GM18907 (cell line): ENCODE measurements around the gene TPI1.
"Not testable (repeated sequence)": the region's sequence is repeated elsewhere in the genome, so short reads cannot be mapped to it uniquely, and the experiment has no call there.

Source experiments
- ATAC-seq: cut with Tn5 transposase; IDR thresholded peaks from one replicate; pipeline ENCODE4 v1.9.1; 2021; ENCODE audit warnings: mild to moderate bottlenecking, moderate library complexity; ENCODE audit not compliant: unreplicated experiment

The TPI1 gene

DNA sequence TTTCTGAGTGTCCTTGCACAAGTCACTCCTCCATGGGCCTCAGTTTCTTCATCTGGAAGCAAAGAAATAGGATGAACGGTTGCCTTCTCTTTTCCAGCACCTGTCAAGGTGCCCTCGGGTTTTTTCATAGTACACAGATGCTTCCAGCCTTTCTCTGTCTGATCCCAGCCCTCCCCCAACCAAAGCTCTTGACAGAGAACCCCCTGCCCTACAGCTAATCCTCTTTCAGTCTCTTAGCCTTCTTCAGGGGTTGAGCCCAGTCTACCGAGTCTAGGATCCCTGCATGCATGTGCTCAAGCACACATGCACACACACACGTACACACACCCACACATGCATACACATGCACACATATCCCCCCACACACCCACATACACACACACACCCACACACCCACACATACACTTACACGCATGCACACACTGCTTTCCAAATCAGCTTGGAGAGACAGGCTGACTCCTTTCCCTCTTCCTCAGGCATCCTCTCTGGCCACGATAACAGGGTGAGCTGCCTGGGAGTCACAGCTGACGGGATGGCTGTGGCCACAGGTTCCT, 20.9 kb upstream of the TPI1 start:
- ATAC-seq: no peak

DNA sequence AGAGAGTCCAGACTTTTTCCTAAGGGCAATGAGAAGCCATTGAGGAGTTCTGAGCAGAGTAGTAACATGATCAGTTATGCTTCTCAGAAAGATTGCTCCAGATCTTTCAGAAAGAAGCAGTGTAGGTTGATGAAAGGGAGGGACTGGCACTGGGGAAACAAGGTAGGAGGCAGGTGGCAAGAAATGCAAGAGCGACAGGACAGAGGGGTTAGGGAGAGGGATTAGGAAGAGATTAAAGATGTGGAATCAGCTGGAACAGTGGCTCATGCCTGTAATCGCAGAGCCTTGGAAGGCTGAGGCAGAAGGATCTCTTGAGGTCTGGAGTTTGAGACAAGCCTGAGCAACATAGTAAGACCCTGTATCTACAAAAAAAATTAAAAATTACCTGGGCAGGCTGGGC, 19.7 kb upstream of the TPI1 start:
- no peak for ATAC-seq

- no peak for ATAC-seq
Observed at GRCh38 chr12:6849427-6849826, 17.9 kb upstream of the TPI1 start.

GRCh38 chr12:6849976-6850560, 17.3 kb upstream of the TPI1 start:
- no peak for ATAC-seq

DNA sequence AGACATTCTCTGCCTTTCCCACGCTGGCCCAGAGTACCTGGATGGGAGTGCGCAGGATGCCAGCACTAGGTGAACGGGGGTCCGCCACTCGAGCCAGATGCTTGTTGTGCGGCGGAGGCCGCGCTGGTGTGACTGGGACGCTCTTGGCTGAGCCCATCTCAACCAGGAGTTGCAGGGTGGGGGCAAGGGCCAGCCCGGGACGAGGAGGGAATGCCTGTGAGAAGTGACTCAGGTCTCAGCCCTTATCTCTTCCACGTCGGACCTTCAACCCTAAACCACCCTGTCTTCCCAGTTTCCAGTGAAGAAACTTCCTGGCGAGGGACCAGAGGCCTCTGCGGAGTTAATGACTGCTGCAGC, 16.6 kb upstream of the TPI1 start:
- no peak for ATAC-seq

GRCh38 chr12:6851153-6851920, 16.0 kb upstream of the TPI1 start, which contains the start of gene CDCA3:
Gene CDCA3, minus strand, starts transcription at chr12:6851286. Its CDS starts 334 bp downstream, at chr12:6850952.
- ATAC-seq: peak; percentile 56

- peak; percentile 79 for ATAC-seq
Observed at GRCh38 chr12:6851921-6852650, 15.2 kb upstream of the TPI1 start, which contains the start of gene USP5. Gene USP5, plus strand, starts transcription at chr12:6852150. Its CDS starts 30 bp downstream, at chr12:6852180.

- ATAC-seq: no peak
Observed at GRCh38 chr12:6852651-6853354, 14.5 kb upstream of the TPI1 start.

GRCh38 chr12:6853626-6854025, 13.7 kb upstream of the TPI1 start:
- ATAC-seq: no peak

- ATAC-seq: no peak
Observed at GRCh38 chr12:6854036-6854435, 13.3 kb upstream of the TPI1 start.

GRCh38 chr12:6855322-6855721, 12.0 kb upstream of the TPI1 start:
- no peak for ATAC-seq

DNA sequence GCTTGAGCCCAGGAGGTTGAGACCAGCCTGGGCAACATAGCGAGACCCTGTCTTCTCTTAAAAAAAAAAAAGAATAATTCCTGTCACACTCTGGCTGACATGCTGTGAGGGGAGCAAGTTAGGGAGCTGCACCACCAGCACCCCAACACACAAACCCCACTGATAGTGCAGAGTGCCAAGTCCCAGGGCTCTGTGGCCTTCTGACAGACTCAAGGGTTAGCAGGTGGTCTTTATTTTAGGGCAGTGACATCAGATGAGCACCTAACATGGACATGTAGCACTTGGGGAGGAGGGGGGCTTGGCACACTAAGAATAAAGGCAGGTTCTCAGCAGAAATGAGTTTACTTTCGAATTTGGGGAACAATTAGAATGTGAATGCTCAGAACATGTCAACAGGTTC, 8.5 kb upstream of the TPI1 start:
- ATAC-seq: no peak

GRCh38 chr12:6860116-6860515, 7.2 kb upstream of the TPI1 start:
- no peak for ATAC-seq

GRCh38 chr12:6860942-6861341, 6.4 kb upstream of the TPI1 start:
- no peak for ATAC-seq

DNA sequence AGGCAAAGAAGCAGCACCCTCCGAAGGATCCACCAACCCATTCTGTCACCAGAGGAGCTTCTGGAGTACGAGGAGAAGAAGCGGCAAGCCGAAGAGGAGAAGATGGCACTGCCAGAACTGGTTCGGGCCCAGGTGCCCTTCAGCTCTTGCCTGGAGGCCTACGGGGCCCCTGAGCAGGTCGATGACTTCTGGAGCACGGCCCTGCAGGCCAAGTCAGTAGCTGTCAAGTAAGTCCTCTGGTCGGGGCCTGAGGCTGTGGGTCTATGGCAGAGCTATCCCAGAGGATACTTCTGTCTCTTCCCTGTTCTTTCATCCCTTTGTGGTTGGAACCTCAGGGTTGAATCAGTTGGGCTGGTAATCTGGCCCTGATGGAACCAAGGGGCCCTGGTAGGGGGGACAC, 5.9 kb upstream of the TPI1 start:
- ATAC-seq: no peak

GRCh38 chr12:6863033-6863432, 4.3 kb upstream of the TPI1 start:
- ATAC-seq: no peak

DNA sequence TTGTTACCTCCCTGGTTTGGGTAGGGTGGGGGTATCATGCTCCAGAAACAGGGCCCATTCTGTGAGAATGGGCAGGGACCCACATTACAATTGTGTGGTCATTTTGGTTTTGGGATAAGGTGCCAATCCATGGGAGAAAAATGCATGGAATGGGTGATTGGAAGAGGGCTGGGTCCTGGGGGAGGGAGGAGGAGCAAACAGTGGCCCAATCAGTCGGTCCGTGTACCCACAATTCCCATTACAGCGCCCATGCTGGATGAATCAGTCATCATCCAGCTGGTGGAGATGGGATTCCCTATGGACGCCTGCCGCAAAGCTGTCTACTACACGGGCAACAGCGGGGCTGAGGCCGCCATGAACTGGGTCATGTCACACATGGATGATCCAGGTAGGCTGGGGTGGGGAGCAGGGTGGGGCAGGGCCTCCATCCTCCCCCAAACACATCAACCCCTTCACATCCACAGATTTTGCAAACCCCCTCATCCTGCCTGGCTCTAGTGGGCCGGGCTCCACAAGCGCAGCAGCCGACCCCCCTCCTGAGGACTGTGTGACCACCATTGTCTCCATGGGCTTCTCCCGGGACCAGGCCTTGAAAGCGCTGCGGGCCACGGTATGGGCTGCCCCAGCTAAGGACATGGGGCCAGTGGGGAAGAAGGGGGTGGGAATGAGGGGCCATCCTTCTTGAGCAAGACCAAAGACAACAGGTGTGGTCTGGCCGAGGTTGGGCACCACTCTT, 3.6 kb upstream of the TPI1 start:
- ATAC-seq: no peak

GRCh38 chr12:6865307-6865706, 2.0 kb upstream of the TPI1 start:
- ATAC-seq: not testable (repeated sequence)

- no peak for ATAC-seq
Observed at GRCh38 chr12:6866163-6866919, 990 bp upstream of the TPI1 start.
